Gastroesophageal sphincter (tissue), 3 donors: ENCODE data around the gene KRTAP5-11.

Experiments
- POLR2AphosphoS5 ChIP-seq: sonication (generic); formaldehyde crosslinking; IDR thresholded peaks from one replicate; pipeline ENCODE4 v1.6.1; 2017; ENCODE audit warnings: antibody characterized with exemption
- TF ChIP-seq, protein P1 (sequence below), 4 experiments: fragments of 200-600 bp in 2 of 4; fragments of 450-650 bp in 2 of 4; sonication (generic) in 1 of 4; IDR thresholded peaks; one replicate each; pipeline ENCODE4 v1.5.1; 2017 to 2019; ENCODE audit warnings: antibody characterized with exemption in 4 of 4, mild to moderate bottlenecking in 2 of 4, moderate library complexity in 2 of 4

- TF ChIP-seq, protein P1, sequence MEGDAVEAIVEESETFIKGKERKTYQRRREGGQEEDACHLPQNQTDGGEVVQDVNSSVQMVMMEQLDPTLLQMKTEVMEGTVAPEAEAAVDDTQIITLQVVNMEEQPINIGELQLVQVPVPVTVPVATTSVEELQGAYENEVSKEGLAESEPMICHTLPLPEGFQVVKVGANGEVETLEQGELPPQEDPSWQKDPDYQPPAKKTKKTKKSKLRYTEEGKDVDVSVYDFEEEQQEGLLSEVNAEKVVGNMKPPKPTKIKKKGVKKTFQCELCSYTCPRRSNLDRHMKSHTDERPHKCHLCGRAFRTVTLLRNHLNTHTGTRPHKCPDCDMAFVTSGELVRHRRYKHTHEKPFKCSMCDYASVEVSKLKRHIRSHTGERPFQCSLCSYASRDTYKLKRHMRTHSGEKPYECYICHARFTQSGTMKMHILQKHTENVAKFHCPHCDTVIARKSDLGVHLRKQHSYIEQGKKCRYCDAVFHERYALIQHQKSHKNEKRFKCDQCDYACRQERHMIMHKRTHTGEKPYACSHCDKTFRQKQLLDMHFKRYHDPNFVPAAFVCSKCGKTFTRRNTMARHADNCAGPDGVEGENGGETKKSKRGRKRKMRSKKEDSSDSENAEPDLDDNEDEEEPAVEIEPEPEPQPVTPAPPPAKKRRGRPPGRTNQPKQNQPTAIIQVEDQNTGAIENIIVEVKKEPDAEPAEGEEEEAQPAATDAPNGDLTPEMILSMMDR (IDR thresholded peaks at IDR 0.05), result no peak
- TF ChIP-seq POLR2AphosphoS5, result no peak
Measured at GRCh38 chr11:71582309-71582895, at the start of gene KRTAP5-11.
